Measurements from ENCODE around the gene RNF187. TPM values are rescaled to one million over a fixed set of nuclear protein-coding genes. Genes with fewer than 3 reads are reported as not detected.

RNF187 gene
- polyA plus RNA-seq, 1 donor (not counting 4 experiments of a cell fraction or from before 2014, with no cell fraction given): 65.8 TPM

DNA sequence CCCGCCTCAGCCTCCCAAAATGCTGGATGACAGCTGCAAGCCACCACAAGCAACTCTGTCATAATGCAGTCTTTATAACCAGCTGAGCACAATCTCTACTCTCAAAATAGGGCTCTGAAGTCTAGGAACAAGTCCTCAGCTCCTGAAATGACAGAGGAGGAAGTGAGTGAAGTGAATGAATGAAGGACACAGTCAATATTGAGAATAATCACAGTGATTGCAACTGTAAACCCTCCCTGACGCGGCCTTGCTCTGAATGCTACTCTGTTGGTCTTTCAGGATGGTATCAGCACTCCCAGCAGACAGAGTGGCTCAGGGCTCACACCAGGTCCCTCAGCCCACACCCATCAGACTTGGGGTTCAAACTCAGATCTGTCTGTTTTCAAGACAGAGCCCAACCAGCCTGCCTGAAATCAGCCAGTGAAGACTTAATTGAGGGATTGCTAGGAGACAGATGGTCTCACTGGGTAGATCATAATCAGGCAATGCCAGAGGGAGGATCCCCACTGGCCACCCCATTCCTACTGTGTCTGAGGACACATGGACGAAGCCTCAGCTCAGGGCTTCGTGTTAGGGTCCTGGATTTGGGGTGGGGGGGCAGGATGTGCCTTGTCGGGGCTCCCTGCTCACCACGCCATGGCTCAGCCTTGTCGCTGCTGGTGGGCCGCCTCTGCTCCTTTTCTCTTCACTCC, 20.9 kb downstream of the RNF187 start:
- Histone ChIP-seq H3K9me3 (ENCODE audit: control insufficient read depth, low read depth, low read length) (no peaks in the 10 kb centered on the region), H3K4me1 (ENCODE audit: control insufficient read depth, extremely low read depth, insufficient read depth, low read length) (peaks cover 4% of the 10 kb centered on the region), H3K4me3 (ENCODE audit: control insufficient read depth in 2 of 3, extremely low read depth in 1 of 3, insufficient read depth in 2 of 3, low read depth in 1 of 3, low read length in 3 of 3) (no peak overlapping the region), H3K36me3 (ENCODE audit: control insufficient read depth in 2 of 2, extremely low read depth in 1 of 2, insufficient read depth in 2 of 2, low read length in 2 of 2) (no peaks in the 10 kb centered on the region), H3K27ac (ENCODE audit: control insufficient read depth, insufficient read depth, low read length) (no peak overlapping the region), H3K9ac (ENCODE audit: control insufficient read depth, extremely low read depth, insufficient read depth, low read length) (no peak overlapping the region), H4K20me1 (ENCODE audit: control insufficient read depth, extremely low read depth, insufficient read depth, low read length) (no peaks in the 10 kb centered on the region), H3K79me2 (ENCODE audit: control insufficient read depth, insufficient read depth, low read length) (no peaks in the 10 kb centered on the region), H3K27me3 (ENCODE audit: control insufficient read depth, extremely low read depth, insufficient read depth, low read length) (peaks cover 18% of the 10 kb centered on the region), H2AFZ (ENCODE audit: control insufficient read depth, low read length) (no peak overlapping the region), H3K4me2 (ENCODE audit: control insufficient read depth, extremely low read depth, insufficient read depth, low read depth, low read length) (no peak overlapping the region), H3K9me1 (ENCODE audit: control insufficient read depth, extremely low read depth, insufficient read depth, low read length) (no peaks in the 10 kb centered on the region)
- FAIRE-seq (no peak), DNase-seq (ENCODE audit: low read depth, low spot score) (no peak)
- dilution Hi-C loops (cut with MboI; ENCODE audit: extremely low pct_ligation_motif_present, low sequenced_read_pairs): no loop called here
- TF ChIP-seq EZH2 (IDR thresholded peaks at IDR 0.05; ENCODE audit: low read length): no peak
- TF ChIP-seq, protein P1, sequence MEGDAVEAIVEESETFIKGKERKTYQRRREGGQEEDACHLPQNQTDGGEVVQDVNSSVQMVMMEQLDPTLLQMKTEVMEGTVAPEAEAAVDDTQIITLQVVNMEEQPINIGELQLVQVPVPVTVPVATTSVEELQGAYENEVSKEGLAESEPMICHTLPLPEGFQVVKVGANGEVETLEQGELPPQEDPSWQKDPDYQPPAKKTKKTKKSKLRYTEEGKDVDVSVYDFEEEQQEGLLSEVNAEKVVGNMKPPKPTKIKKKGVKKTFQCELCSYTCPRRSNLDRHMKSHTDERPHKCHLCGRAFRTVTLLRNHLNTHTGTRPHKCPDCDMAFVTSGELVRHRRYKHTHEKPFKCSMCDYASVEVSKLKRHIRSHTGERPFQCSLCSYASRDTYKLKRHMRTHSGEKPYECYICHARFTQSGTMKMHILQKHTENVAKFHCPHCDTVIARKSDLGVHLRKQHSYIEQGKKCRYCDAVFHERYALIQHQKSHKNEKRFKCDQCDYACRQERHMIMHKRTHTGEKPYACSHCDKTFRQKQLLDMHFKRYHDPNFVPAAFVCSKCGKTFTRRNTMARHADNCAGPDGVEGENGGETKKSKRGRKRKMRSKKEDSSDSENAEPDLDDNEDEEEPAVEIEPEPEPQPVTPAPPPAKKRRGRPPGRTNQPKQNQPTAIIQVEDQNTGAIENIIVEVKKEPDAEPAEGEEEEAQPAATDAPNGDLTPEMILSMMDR (optimal IDR thresholded peaks at IDR 0.05 in 1 of 3, IDR thresholded peaks at IDR 0.05 in 1 of 3, conservative IDR thresholded peaks at IDR 0.05 in 1 of 3; ENCODE audit: extremely low read depth in 1 of 3, insufficient read depth in 2 of 3, low read length in 3 of 3): no peak

DNA sequence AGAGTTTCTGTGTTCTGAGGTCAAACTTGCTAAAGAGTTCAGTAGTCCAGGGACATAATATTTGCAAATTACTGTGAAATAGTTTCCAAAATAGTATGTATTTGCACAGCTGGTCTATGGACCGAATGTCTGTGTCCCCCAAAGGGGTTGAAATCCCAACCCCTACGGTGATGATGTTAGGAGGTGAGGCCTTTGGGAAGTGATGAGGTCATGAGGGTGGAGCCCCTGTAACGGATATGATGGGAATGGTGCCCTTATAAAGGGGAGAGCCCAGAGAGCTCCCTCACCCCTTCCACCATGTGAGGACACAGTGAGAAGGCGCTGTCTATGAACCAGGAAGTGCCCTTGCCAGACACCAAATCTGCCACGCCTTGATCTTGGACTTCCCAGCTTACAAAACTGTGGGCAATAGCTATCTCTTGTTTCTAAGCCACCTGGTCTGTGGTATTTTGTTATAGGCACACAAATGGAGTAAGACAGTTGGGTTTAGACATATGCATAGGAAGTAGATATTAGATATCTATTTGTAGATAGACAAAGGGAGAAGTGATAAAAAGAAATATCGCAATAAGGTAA, 21.7 kb downstream of the RNF187 start:
- no peak overlapping the region for H3K9ac ChIP-seq (ENCODE audit: control insufficient read depth, extremely low read depth, insufficient read depth, low read length)
- no peak overlapping the region for H3K4me3 ChIP-seq (ENCODE audit: control insufficient read depth in 2 of 3, extremely low read depth in 1 of 3, insufficient read depth in 2 of 3, low read depth in 1 of 3, low read length in 3 of 3)
- no peak overlapping the region for H3K27ac ChIP-seq (ENCODE audit: control insufficient read depth, insufficient read depth, low read length)
- H3K4me1 ChIP-seq (ENCODE audit: control insufficient read depth, extremely low read depth, insufficient read depth, low read length): peaks cover 4% of the 10 kb centered on the region
- no peak for TF ChIP-seq EZH2 (IDR thresholded peaks at IDR 0.05; ENCODE audit: low read length)
- TF ChIP-seq, protein P1 (optimal IDR thresholded peaks at IDR 0.05 in 1 of 3, IDR thresholded peaks at IDR 0.05 in 1 of 3, conservative IDR thresholded peaks at IDR 0.05 in 1 of 3; ENCODE audit: extremely low read depth in 1 of 3, insufficient read depth in 2 of 3, low read length in 3 of 3): no peak
- FAIRE-seq: no peak
- peaks cover 24% of the 10 kb centered on the region for H3K27me3 ChIP-seq (ENCODE audit: control insufficient read depth, extremely low read depth, insufficient read depth, low read length)
- no peaks in the 10 kb centered on the region for H3K36me3 ChIP-seq (ENCODE audit: control insufficient read depth in 2 of 2, extremely low read depth in 1 of 2, insufficient read depth in 2 of 2, low read length in 2 of 2)
- H2AFZ ChIP-seq (ENCODE audit: control insufficient read depth, low read length): no peak overlapping the region
- dilution Hi-C loops (cut with MboI; ENCODE audit: extremely low pct_ligation_motif_present, low sequenced_read_pairs): no loop called here
- no peaks in the 10 kb centered on the region for H3K9me1 ChIP-seq (ENCODE audit: control insufficient read depth, extremely low read depth, insufficient read depth, low read length)
- H3K4me2 ChIP-seq (ENCODE audit: control insufficient read depth, extremely low read depth, insufficient read depth, low read depth, low read length): no peak overlapping the region
- H3K9me3 ChIP-seq (ENCODE audit: control insufficient read depth, low read depth, low read length): no peaks in the 10 kb centered on the region
- H4K20me1 ChIP-seq (ENCODE audit: control insufficient read depth, extremely low read depth, insufficient read depth, low read length): no peaks in the 10 kb centered on the region
- no peak for DNase-seq (ENCODE audit: low read depth, low spot score)
- no peaks in the 10 kb centered on the region for H3K79me2 ChIP-seq (ENCODE audit: control insufficient read depth, insufficient read depth, low read length)
